Neural progenitor cell (in vitro differentiated cells): Measurements from ENCODE around the gene C1QTNF3. TPM values are rescaled to one million over a fixed set of nuclear protein-coding genes. Genes with fewer than 3 reads are reported as not detected.

Experiments used
- DNase-seq: peaks from one replicate; pipeline ENCODE4 v3.0.0-alpha.2; 2016; ENCODE audit warnings: low spot score
- H2AFZ ChIP-seq: fragments of 200-600 bp; sonication (generic); replicated peaks from 2 replicates; pipeline ENCODE4 v1.6.1; 2016; ENCODE audit warnings: antibody characterized with exemption
- H3F3A ChIP-seq: fragments of 200-600 bp; sonication (generic); 2 replicates; pipeline ENCODE4 v1.6.1; 2016; ENCODE audit warnings: antibody characterized with exemption, low read depth
- H3K27ac ChIP-seq: fragments of 200-600 bp; sonication (generic); 2 replicates; pipeline ENCODE4 v1.5.1; 2016; ENCODE audit warnings: mild to moderate bottlenecking
- H3K27me3 ChIP-seq: fragments of 200-600 bp; sonication (generic); 2 replicates; pipeline ENCODE4 v1.6.1; 2016; ENCODE audit warnings: mild to moderate bottlenecking, moderate library complexity
- H3K36me3 ChIP-seq: fragments of 200-600 bp; sonication (generic); 2 replicates; pipeline ENCODE4 v1.5.1; 2016
- H3K4me1 ChIP-seq: fragments of 200-600 bp; sonication (generic); 2 replicates; pipeline ENCODE4 v1.6.1; 2016; ENCODE audit warnings: mixed run types
- H3K4me2 ChIP-seq: fragments of 200-600 bp; sonication (generic); 2 replicates; pipeline ENCODE4 v1.6.1; 2016
- H3K4me3 ChIP-seq: fragments of 200-600 bp; sonication (generic); 2 replicates; pipeline ENCODE4 v1.5.1; 2016
- H3K79me2 ChIP-seq: fragments of 200-600 bp; sonication (generic); 2 replicates; pipeline ENCODE4 v1.6.1; 2016; ENCODE audit warnings: low read depth
- H3K9ac ChIP-seq: fragments of 200-600 bp; sonication (generic); 2 replicates; pipeline ENCODE4 v1.6.1; 2016
- H3K9me3 ChIP-seq: fragments of 200-600 bp; sonication (generic); 2 replicates; pipeline ENCODE4 v1.5.1; 2016; ENCODE audit warnings: low read depth
- H4K20me1 ChIP-seq: fragments of 200-600 bp; sonication (generic); 2 replicates; pipeline ENCODE4 v1.6.1; 2016; ENCODE audit warnings: low read depth
- H3K27ac Mint-ChIP-seq: 3 replicates; pipeline ENCODE4 v1.8.0; 2021; ENCODE audit warnings: mixed read lengths
- H3K27me3 Mint-ChIP-seq: 2 replicates; pipeline ENCODE4 v1.8.0; 2022; ENCODE audit warnings: low read depth, mild to moderate bottlenecking, inconsistent platforms, moderate library complexity, mixed read lengths; ENCODE audit not compliant: insufficient read depth
- H3K36me3 Mint-ChIP-seq: 3 replicates; pipeline ENCODE4 v1.8.0; 2021; ENCODE audit warnings: mixed read lengths
- H3K4me1 Mint-ChIP-seq: 3 replicates; pipeline ENCODE4 v1.8.0; 2021; ENCODE audit warnings: mixed read lengths
- H3K4me3 Mint-ChIP-seq: 3 replicates; pipeline ENCODE4 v1.8.0; 2021; ENCODE audit warnings: mild to moderate bottlenecking, moderate library complexity, mixed read lengths
- H3K9me3 Mint-ChIP-seq: 3 replicates; pipeline ENCODE4 v1.8.0; 2020; ENCODE audit warnings: mixed read lengths
- EZH2 ChIP-seq: fragments of 200-600 bp; sonication (generic); IDR thresholded peaks from 2 replicates; pipeline ENCODE4 v1.6.1; 2017; ENCODE audit warnings: antibody characterized with exemption, mild to moderate bottlenecking, moderate library complexity
- EZH2phosphoT487 ChIP-seq: fragments of 200-600 bp; sonication (generic); IDR thresholded peaks from 2 replicates; pipeline ENCODE4 v1.6.1; 2017; ENCODE audit warnings: antibody characterized with exemption
- total RNA-seq: library from RNA; depleted of rRNA; stranded (reverse); fragments of >200 nt; gene quantifications from 2 replicates; pipeline ENCODE4 v1.2.3, GENCODE V29; 2015; ENCODE audit warnings: low replicate concordance
- TF ChIP-seq, protein P1 (sequence below): fragments of 200-600 bp; sonication (generic); IDR thresholded peaks from 2 replicates; pipeline ENCODE4 v1.5.1; 2017; ENCODE audit warnings: antibody characterized with exemption, mild to moderate bottlenecking

C1QTNF3 gene
- total RNA-seq, 1 donor from 2014 or later = 4.8 TPM

DNA sequence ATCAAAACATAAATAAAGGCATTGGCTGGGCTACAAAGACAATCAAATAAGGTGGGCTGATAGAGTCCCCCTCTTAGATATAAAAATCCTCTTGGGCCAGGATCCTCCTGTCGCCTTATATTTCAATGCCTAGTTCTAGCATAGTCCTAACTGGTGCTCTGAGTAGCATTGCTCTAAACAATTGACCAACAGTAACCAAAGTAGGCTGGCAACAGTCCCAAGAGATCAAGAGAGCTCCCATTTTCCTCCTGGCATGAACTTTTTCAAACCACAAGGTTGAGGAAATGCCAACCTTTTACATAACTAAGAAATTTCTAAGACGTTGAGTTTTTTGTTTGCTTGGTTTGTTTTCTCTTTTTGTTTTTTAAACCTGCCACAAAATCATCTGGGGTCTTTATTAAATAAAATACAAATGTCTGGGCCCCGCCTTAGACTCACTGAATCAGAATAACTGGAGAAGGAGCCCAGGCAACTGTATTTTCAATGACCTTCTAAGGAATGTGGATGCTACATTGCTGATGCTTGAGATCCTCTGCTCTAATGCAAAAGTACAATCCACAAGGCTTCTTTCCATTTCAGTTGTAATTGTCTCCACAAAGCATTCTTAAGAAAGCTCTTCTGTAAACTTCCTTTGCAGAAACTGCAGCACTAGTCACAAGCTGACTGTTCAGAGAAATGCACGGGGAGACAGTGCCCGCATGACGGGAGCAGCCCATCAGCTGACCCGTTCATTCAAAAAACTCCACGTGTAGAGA lies 61.4 kb downstream of the C1QTNF3 start:
- Histone ChIP-seq H3K4me1 (no peaks in the 10 kb centered on the region), H3K79me2 (no peaks in the 10 kb centered on the region), H4K20me1 (no peaks in the 10 kb centered on the region), H3K4me3 (no peak overlapping the region), H3K27me3 (no peaks in the 10 kb centered on the region), H3K4me2 (no peak overlapping the region), H3K9me3 (no peaks in the 10 kb centered on the region), H2AFZ (no peak overlapping the region), H3K9ac (no peak overlapping the region), H3K27ac (no peak overlapping the region), H3K36me3 (no peaks in the 10 kb centered on the region), H3F3A (peaks cover 29% of the 10 kb centered on the region)
- no peak overlapping the region for H3K27ac Mint-ChIP-seq
- no peak overlapping the region for H3K4me3 Mint-ChIP-seq
- H3K27me3 Mint-ChIP-seq = no peaks in the 10 kb centered on the region
- no peak for DNase-seq
- no peak for TF ChIP-seq EZH2phosphoT487
- TF ChIP-seq, protein P1, sequence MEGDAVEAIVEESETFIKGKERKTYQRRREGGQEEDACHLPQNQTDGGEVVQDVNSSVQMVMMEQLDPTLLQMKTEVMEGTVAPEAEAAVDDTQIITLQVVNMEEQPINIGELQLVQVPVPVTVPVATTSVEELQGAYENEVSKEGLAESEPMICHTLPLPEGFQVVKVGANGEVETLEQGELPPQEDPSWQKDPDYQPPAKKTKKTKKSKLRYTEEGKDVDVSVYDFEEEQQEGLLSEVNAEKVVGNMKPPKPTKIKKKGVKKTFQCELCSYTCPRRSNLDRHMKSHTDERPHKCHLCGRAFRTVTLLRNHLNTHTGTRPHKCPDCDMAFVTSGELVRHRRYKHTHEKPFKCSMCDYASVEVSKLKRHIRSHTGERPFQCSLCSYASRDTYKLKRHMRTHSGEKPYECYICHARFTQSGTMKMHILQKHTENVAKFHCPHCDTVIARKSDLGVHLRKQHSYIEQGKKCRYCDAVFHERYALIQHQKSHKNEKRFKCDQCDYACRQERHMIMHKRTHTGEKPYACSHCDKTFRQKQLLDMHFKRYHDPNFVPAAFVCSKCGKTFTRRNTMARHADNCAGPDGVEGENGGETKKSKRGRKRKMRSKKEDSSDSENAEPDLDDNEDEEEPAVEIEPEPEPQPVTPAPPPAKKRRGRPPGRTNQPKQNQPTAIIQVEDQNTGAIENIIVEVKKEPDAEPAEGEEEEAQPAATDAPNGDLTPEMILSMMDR = no peak
- no peak for TF ChIP-seq EZH2
- no peaks in the 10 kb centered on the region for H3K9me3 Mint-ChIP-seq
- H3K4me1 Mint-ChIP-seq = no peaks in the 10 kb centered on the region
- H3K36me3 Mint-ChIP-seq = no peaks in the 10 kb centered on the region

DNA sequence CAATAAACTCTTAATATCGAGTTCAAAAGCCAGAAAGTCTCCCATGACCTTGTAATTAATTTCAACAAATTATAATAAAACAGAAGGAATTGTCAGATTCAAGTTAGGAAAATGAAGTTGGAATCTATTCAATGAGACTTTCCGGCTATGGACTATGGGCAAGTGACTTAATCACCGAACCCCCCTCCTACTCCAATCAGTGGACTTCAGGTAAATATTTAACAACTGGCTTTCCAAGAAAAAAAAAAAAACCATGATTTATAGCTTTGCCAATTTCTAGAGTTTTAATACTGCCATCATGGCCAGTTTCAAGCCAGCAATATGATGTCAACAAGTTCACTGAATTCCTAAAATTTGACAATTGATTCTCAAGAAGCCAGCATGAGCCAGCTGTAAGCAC lies 63.0 kb downstream of the C1QTNF3 start:
- H3K4me3 Mint-ChIP-seq = no peak overlapping the region
- no peak overlapping the region for H3K9ac ChIP-seq
- no peaks in the 10 kb centered on the region for H3K4me1 Mint-ChIP-seq
- no peak overlapping the region for H3K4me2 ChIP-seq
- H4K20me1 ChIP-seq = no peaks in the 10 kb centered on the region
- H3K27me3 Mint-ChIP-seq = no peaks in the 10 kb centered on the region
- H3K27me3 ChIP-seq = no peaks in the 10 kb centered on the region
- H3K4me3 ChIP-seq = no peak overlapping the region
- H3F3A ChIP-seq = peaks cover 17% of the 10 kb centered on the region
- no peaks in the 10 kb centered on the region for H3K9me3 ChIP-seq
- no peaks in the 10 kb centered on the region for H3K36me3 ChIP-seq
- peaks cover 15% of the 10 kb centered on the region for H3K4me1 ChIP-seq
- H3K36me3 Mint-ChIP-seq = no peaks in the 10 kb centered on the region
- H3K9me3 Mint-ChIP-seq = no peaks in the 10 kb centered on the region
- H2AFZ ChIP-seq = no peak overlapping the region
- H3K79me2 ChIP-seq = no peaks in the 10 kb centered on the region
- no peak overlapping the region for H3K27ac Mint-ChIP-seq
- no peak for DNase-seq
- TF ChIP-seq EZH2 = no peak
- TF ChIP-seq EZH2phosphoT487 = no peak
- TF ChIP-seq, protein P1 = no peak
- H3K27ac ChIP-seq = no peak overlapping the region

DNA sequence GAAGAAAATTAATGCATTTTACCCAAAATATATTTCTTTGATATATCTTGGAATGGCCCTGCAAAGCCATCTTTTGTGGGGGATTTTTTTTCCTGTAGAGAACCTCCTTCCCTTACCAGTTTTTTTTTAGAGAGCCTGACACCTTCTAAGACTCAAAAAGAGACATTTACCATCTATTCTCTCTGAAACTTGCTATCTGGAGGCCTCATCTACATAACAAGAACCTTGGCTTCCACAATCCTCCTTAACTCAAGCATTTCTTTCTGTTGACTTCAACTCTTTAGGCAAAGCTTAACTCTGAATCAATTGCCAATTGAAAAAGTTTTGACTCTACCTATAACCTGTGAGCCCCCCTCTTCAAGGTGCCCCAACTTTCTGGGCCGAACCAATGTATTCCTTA lies 64.7 kb downstream of the C1QTNF3 start:
- DNase-seq = no peak
- H3K4me3 ChIP-seq = no peak overlapping the region

More for the DNA sequence above, 64.7 kb downstream of the C1QTNF3 start:
- Mint-ChIP-seq H3K4me1 (no peaks in the 10 kb centered on the region), H3K27me3 (no peaks in the 10 kb centered on the region), H3K27ac (no peak overlapping the region), H3K9me3 (no peaks in the 10 kb centered on the region), H3K4me3 (no peak overlapping the region), H3K36me3 (no peaks in the 10 kb centered on the region)
- TF ChIP-seq EZH2 (no peak), EZH2phosphoT487 (no peak)
- TF ChIP-seq, protein P1 = no peak
- no peak overlapping the region for H3K4me2 ChIP-seq
- no peaks in the 10 kb centered on the region for H3K27me3 ChIP-seq
- peaks cover 18% of the 10 kb centered on the region for H3K4me1 ChIP-seq
- H3F3A ChIP-seq = peaks cover 13% of the 10 kb centered on the region
- no peaks in the 10 kb centered on the region for H3K36me3 ChIP-seq
- H3K79me2 ChIP-seq = no peaks in the 10 kb centered on the region
- H3K9me3 ChIP-seq = no peaks in the 10 kb centered on the region
- no peak overlapping the region for H3K9ac ChIP-seq
- H2AFZ ChIP-seq = no peak overlapping the region
- no peak overlapping the region for H3K27ac ChIP-seq
- H4K20me1 ChIP-seq = no peaks in the 10 kb centered on the region
